Prostate gland (tissue), 2 donors: ENCODE results near the gene BRD3. TPM values are rescaled to one million over a fixed set of nuclear protein-coding genes. Genes with fewer than 3 reads are reported as not detected.

ENCODE experiments used
- DNase-seq: peaks from one replicate; pipeline ENCODE4 v3.0.0-alpha.2; 2019; ENCODE audit warnings: low spot score
- H3K27ac ChIP-seq, 2 donors: fragments of 200-600 bp; sonication (generic); 2 replicates each; pipeline ENCODE4 v1.5.1; 2017 to 2019
- H3K27me3 ChIP-seq: fragments of 200-600 bp; sonication (generic); replicated peaks from 2 replicates; pipeline ENCODE4 v1.5.1; 2019; ENCODE audit not compliant: insufficient read depth
- H3K36me3 ChIP-seq, 2 donors: fragments of 200-600 bp; sonication (generic); 1 replicate in 1 of 2; 2 replicates in 1 of 2; pipeline versions ENCODE4 v1.5.1 to v1.8.1; 2017 to 2019
- H3K4me1 ChIP-seq: fragments of 200-600 bp; sonication (generic); replicated peaks from 2 replicates; pipeline ENCODE4 v1.5.1; 2019
- H3K4me3 ChIP-seq, 2 donors: fragments of 200-600 bp; sonication (generic); 2 replicates each; pipeline ENCODE4 v1.5.1; 2017 to 2019
- H3K9me3 ChIP-seq: fragments of 200-600 bp; sonication (generic); 2 replicates; pipeline ENCODE4 v1.5.1; 2017
- CTCF ChIP-seq, 4 experiments: fragments of 200-600 bp in 2 of 4; fragments of 450-650 bp in 2 of 4; sonication (generic) in 2 of 4; IDR thresholded peaks; 1 replicate in 3 of 4; 2 replicates in 1 of 4; pipeline ENCODE4 v1.5.1; 2016 to 2019; ENCODE audit warnings: antibody characterized with exemption in 4 of 4, mild to moderate bottlenecking in 2 of 4, moderate library complexity in 2 of 4
- POLR2A ChIP-seq: fragments of 450-650 bp; IDR thresholded peaks from one replicate; pipeline ENCODE4 v1.6.1; 2016; ENCODE audit warnings: antibody characterized with exemption, mild to moderate bottlenecking
- POLR2AphosphoS5 ChIP-seq: sonication (generic); formaldehyde crosslinking; IDR thresholded peaks from one replicate; pipeline ENCODE4 v1.6.1; 2017; ENCODE audit warnings: antibody characterized with exemption
- WGBS: methylation state at CpG from one replicate; pipeline ENCODE4 v1.1.5; 2018; 5-methylcytosine and 5-hydroxymethylcytosine counted together
- intact Hi-C: fragments of 100-400 bp; cut with DNase I; formaldehyde crosslinking; loops from one replicate; pipeline ENCODE4 v1.14.2; 2022
- total RNA-seq, 2 donors: library from RNA; depleted of rRNA; stranded (reverse); fragments of >200 nt; gene quantifications; one replicate each; pipeline ENCODE4 v1.1.0, GENCODE V29; 2016

BRD3 gene
- total RNA-seq, 2 donors from 2014 or later = 31.8 to 44.3 TPM

- Histone ChIP-seq H3K36me3 (no peaks in the 10 kb centered on the region), H3K27ac (no peak overlapping the region), H3K9me3 (no peaks in the 10 kb centered on the region), H3K27me3 (no peaks in the 10 kb centered on the region), H3K4me1 (no peaks in the 10 kb centered on the region), H3K4me3 (no peak overlapping the region)
- 93% methylated on average over 6 of the region's 6 CpGs for WGBS
- DNase-seq = no peak
- no peak for TF ChIP-seq POLR2AphosphoS5
- intact Hi-C loops = no loop called here
These were observed 56.4 kb downstream of the BRD3 start for GRCh38 chr9:134011401-134011800.

GRCh38 chr9:134010310-134011173, 57.3 kb downstream of the BRD3 start:
- Histone ChIP-seq H3K36me3 (no peaks in the 10 kb centered on the region), H3K4me3 (no peak overlapping the region), H3K4me1 (no peaks in the 10 kb centered on the region), H3K9me3 (no peaks in the 10 kb centered on the region), H3K27me3 (no peaks in the 10 kb centered on the region), H3K27ac (no peak overlapping the region)
- no peak for DNase-seq
- intact Hi-C loops = no loop called here
- TF ChIP-seq CTCF (IDR thresholded peaks at IDR 0.05) = no peak
- 82% methylated on average over 20 of the region's 20 CpGs for WGBS

- Histone ChIP-seq H3K9me3 (no peaks in the 10 kb centered on the region), H3K4me1 (no peaks in the 10 kb centered on the region), H3K27me3 (no peaks in the 10 kb centered on the region), H3K4me3 (no peak overlapping the region), H3K36me3 (no peaks in the 10 kb centered on the region), H3K27ac (no peak overlapping the region)
- DNase-seq = no peak
- WGBS = 80% methylated on average over 9 of the region's 9 CpGs
- no peak for TF ChIP-seq POLR2A
- no peak for TF ChIP-seq POLR2AphosphoS5
- TF ChIP-seq CTCF (IDR thresholded peaks at IDR 0.05) = no peak
- intact Hi-C loops = no loop called here
These were observed 60.3 kb downstream of the BRD3 start for GRCh38 chr9:134007571-134007970.

- 47% methylated on average over 6 of the region's 6 CpGs for WGBS
- H3K27ac ChIP-seq = no peak overlapping the region
- no peaks in the 10 kb centered on the region for H3K4me1 ChIP-seq
- H3K9me3 ChIP-seq = no peaks in the 10 kb centered on the region
- no peak for DNase-seq
- TF ChIP-seq CTCF (IDR thresholded peaks at IDR 0.05) (no peak), POLR2A (no peak), POLR2AphosphoS5 (no peak)
- H3K27me3 ChIP-seq = no peaks in the 10 kb centered on the region
- intact Hi-C loops = no loop called here
- H3K4me3 ChIP-seq = no peak overlapping the region
- no peaks in the 10 kb centered on the region for H3K36me3 ChIP-seq
These were observed 60.7 kb downstream of the BRD3 start for GRCh38 chr9:134007150-134007549.

- H3K4me3 ChIP-seq = no peak overlapping the region
- no peaks in the 10 kb centered on the region for H3K27me3 ChIP-seq
- H3K4me1 ChIP-seq = no peaks in the 10 kb centered on the region
- 85% methylated on average over 8 of the region's 8 CpGs for WGBS
- H3K9me3 ChIP-seq = no peaks in the 10 kb centered on the region
- intact Hi-C loops = no loop called here
- H3K27ac ChIP-seq = no peak overlapping the region
- TF ChIP-seq CTCF (IDR thresholded peaks at IDR 0.05) = no peak
- TF ChIP-seq POLR2A = no peak
- no peak for TF ChIP-seq POLR2AphosphoS5
- DNase-seq = no peak
- H3K36me3 ChIP-seq = no peaks in the 10 kb centered on the region
These were observed 62.4 kb downstream of the BRD3 start for GRCh38 chr9:134005381-134005780.
